Spleen (tissue), 7 donors: ENCODE results near the gene IL1F10.

ENCODE experiments used
- POLR2A ChIP-seq, 3 donors: fragments of 450-650 bp; IDR thresholded peaks; one replicate each; pipeline ENCODE4 v1.5.1; 2017; ENCODE audit warnings: antibody characterized with exemption in 3 of 3, mild to moderate bottlenecking in 1 of 3
- POLR2AphosphoS5 ChIP-seq, 3 donors: sonication (generic); formaldehyde crosslinking; IDR thresholded peaks; one replicate each; pipeline ENCODE4 v1.5.1; 2017; ENCODE audit warnings: antibody characterized with exemption in 3 of 3
- TF ChIP-seq, protein P1 (sequence below), 11 experiments: fragments of 200-600 bp in 7 of 11; fragments of 450-650 bp in 4 of 11; sonication (generic) in 4 of 11; IDR thresholded peaks in 8 of 11; conservative IDR thresholded peaks in 3 of 11; 1 replicate in 7 of 11; 2 replicates in 4 of 11; pipeline versions ENCODE4 v1.4.0 to v1.8.0; 2016 to 2021; ENCODE audit warnings: antibody characterized with exemption in 11 of 11, inconsistent platforms in 4 of 11, mild to moderate bottlenecking in 1 of 11
- donor health status: DM: no; HTN: no; CAD: no; lungs with moderate emphysema.
- donor health status: DM: no; HTN: no; CAD: no.
- donor health status: DM: no; HTN: no; CAD: no.

DNA sequence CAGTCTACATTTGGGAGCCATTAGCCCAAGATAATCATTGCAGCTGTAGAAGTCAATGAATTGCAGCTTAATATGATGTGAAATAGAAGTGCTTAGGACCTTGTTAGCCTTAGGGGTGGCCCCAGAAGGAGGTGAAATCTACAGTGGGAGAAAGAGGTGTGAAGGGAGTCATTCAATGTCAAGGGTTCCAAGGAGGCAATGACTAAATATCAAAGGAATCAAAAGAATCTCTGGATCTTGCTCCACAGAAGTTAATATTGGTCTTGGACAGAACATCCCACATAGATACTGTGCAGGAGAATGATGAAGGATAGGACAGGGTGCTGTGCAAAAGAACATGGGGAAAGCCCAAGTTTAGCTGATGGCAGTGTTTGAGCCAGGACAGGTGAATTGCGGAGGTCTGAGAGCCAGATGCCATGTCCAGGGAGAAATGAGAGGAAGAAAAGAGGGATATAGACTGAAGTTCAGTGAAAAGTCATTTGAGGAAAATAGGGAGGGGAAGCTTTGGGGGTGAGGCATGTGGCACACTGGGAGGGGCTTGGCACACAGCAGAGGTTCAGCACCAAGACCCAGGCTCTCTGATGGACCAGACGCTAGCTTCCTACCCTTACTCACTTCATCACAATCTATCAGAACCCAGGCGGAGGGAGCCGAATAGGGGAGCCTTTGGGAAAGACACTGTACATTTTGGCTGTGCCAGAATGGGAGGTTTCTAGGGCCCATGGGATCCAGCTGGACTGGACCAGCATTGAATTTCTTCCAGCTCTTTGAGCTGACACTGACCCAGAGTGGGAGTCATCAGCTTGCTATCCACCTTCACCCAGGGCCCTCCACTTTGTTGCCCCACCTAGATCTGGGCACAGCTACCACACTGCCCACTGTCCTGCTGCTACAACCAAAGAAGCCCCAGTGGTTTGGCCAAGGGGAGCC lies 2.2 kb downstream of the IL1F10 start:
- TF ChIP-seq POLR2AphosphoS5 (IDR thresholded peaks at IDR 0.05): no peak
- TF ChIP-seq, protein P1, sequence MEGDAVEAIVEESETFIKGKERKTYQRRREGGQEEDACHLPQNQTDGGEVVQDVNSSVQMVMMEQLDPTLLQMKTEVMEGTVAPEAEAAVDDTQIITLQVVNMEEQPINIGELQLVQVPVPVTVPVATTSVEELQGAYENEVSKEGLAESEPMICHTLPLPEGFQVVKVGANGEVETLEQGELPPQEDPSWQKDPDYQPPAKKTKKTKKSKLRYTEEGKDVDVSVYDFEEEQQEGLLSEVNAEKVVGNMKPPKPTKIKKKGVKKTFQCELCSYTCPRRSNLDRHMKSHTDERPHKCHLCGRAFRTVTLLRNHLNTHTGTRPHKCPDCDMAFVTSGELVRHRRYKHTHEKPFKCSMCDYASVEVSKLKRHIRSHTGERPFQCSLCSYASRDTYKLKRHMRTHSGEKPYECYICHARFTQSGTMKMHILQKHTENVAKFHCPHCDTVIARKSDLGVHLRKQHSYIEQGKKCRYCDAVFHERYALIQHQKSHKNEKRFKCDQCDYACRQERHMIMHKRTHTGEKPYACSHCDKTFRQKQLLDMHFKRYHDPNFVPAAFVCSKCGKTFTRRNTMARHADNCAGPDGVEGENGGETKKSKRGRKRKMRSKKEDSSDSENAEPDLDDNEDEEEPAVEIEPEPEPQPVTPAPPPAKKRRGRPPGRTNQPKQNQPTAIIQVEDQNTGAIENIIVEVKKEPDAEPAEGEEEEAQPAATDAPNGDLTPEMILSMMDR (IDR thresholded peaks at IDR 0.05 in 8 of 11, conservative IDR thresholded peaks at IDR 0.05 in 3 of 11): no peak
- TF ChIP-seq POLR2A (IDR thresholded peaks at IDR 0.05): no peak
